Parathyroid adenoma (tissue), 2 donors: ENCODE data around the gene MRPL11.
"Not testable (repeated sequence)": the region's sequence is repeated elsewhere in the genome, so short reads cannot be mapped to it uniquely, and the experiment has no call there.

Experiments
- H2AFZ ChIP-seq: fragments of 300-600 bp; sonication (generic); one replicate; pipeline ENCODE4 v1.7.0; 2017; ENCODE audit warnings: antibody characterized with exemption, mild to moderate bottlenecking
- H3K27ac ChIP-seq: fragments of 300-600 bp; sonication (generic); one replicate; pipeline ENCODE4 v1.7.0; 2017
- H3K27me3 ChIP-seq: fragments of 300-600 bp; sonication (generic); one replicate; pipeline ENCODE4 v1.7.0; 2017; ENCODE audit warnings: low read length; ENCODE audit not compliant: control insufficient read depth, insufficient read depth
- H3K36me3 ChIP-seq: fragments of 300-600 bp; sonication (generic); one replicate; pipeline ENCODE4 v1.7.0; 2017; ENCODE audit warnings: low read length; ENCODE audit not compliant: control insufficient read depth, insufficient read depth
- H3K4me1 ChIP-seq: fragments of 300-600 bp; sonication (generic); one replicate; pipeline ENCODE4 v1.7.0; 2017; ENCODE audit warnings: control low read depth
- H3K4me2 ChIP-seq: fragments of 300-600 bp; sonication (generic); one replicate; pipeline ENCODE4 v1.7.0; 2017; ENCODE audit warnings: low read length
- H3K4me3 ChIP-seq: fragments of 300-600 bp; sonication (generic); one replicate; pipeline ENCODE4 v1.7.0; 2017; ENCODE audit warnings: low read depth, low read length
- H3K79me2 ChIP-seq: fragments of 300-600 bp; sonication (generic); one replicate; pipeline ENCODE4 v1.7.0; 2017; ENCODE audit warnings: control low read depth
- H3K9ac ChIP-seq: fragments of 300-600 bp; sonication (generic); one replicate; pipeline ENCODE4 v1.7.0; 2017; ENCODE audit warnings: mild to moderate bottlenecking
- H3K9me3 ChIP-seq: fragments of 300-600 bp; sonication (generic); one replicate; pipeline ENCODE4 v1.7.0; 2017; ENCODE audit warnings: low read length; ENCODE audit not compliant: control insufficient read depth
- TF ChIP-seq, protein P1 (sequence below): fragments of 300-600 bp; sonication (generic); IDR thresholded peaks from one replicate; pipeline ENCODE4 v1.7.0; 2017; ENCODE audit warnings: antibody characterized with exemption, mild to moderate bottlenecking
- donor health status: primary hyperparathyroidism.

The MRPL11 gene

GRCh38 chr11:66443602-66444001, 5.0 kb upstream of the MRPL11 start:
- no peak overlapping the region for H3K9ac ChIP-seq
- no peak overlapping the region for H2AFZ ChIP-seq
- H3K27ac ChIP-seq, result no peak overlapping the region
- H3K27me3 ChIP-seq, result no peaks in the 10 kb centered on the region
- H3K4me2 ChIP-seq, result no peak overlapping the region
- H3K79me2 ChIP-seq, result no peaks in the 10 kb centered on the region
- no peaks in the 10 kb centered on the region for H3K9me3 ChIP-seq
- no peaks in the 10 kb centered on the region for H3K36me3 ChIP-seq
- H3K4me3 ChIP-seq, result no peak overlapping the region
- TF ChIP-seq, protein P1, sequence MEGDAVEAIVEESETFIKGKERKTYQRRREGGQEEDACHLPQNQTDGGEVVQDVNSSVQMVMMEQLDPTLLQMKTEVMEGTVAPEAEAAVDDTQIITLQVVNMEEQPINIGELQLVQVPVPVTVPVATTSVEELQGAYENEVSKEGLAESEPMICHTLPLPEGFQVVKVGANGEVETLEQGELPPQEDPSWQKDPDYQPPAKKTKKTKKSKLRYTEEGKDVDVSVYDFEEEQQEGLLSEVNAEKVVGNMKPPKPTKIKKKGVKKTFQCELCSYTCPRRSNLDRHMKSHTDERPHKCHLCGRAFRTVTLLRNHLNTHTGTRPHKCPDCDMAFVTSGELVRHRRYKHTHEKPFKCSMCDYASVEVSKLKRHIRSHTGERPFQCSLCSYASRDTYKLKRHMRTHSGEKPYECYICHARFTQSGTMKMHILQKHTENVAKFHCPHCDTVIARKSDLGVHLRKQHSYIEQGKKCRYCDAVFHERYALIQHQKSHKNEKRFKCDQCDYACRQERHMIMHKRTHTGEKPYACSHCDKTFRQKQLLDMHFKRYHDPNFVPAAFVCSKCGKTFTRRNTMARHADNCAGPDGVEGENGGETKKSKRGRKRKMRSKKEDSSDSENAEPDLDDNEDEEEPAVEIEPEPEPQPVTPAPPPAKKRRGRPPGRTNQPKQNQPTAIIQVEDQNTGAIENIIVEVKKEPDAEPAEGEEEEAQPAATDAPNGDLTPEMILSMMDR, result no peak
- no peaks in the 10 kb centered on the region for H3K4me1 ChIP-seq

- H3K27me3 ChIP-seq, H3K36me3 ChIP-seq, H3K4me2 ChIP-seq, H2AFZ ChIP-seq, H3K79me2 ChIP-seq, H3K4me1 ChIP-seq, H3K9me3 ChIP-seq, H3K9ac ChIP-seq, H3K4me3 ChIP-seq, H3K27ac ChIP-seq: not testable (repeated sequence)
Observed at GRCh38 chr11:66440940-66441282, 2.3 kb upstream of the MRPL11 start.

DNA sequence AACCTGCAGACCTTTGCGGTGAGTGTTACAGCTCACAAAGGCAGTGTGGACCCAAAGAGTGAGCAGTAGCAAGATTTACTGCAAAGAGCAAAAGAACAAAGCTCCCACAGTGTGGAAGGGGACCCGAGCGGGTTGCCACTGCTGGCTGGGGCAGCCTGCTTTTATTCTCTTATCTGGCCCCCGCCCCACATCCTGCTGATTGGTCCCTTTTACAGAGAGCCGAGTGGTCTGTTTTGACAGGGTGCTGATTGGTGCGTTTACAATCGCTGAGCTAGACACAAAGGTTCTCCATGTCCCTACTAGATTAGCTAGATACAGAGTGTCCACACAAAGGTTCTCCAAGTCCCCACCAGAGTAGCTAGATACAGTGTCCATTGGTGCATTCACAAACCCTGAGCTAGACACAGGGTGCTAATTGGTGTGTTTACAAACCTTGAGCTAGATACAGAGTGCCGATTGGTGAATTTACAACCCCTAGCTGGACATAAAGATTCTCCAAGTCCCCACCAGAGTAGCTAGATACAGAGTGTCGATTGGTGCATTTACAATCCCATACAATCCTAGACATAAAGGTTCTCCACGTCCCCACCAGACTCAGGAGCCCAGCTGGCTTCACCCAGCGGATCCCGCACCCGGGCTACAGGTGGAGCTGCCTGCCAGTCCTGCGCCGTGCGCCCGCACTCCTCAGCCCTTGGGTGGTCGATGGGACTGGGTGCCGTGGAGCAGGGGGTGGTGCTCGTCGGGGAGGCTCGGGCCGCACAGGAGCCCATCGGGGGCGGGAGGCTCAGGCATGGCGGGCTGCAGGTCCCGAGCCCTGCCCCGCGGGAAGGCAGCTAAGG, 1.7 kb upstream of the MRPL11 start:
- not testable (repeated sequence) for H3K9me3 ChIP-seq, H3K79me2 ChIP-seq, H3K36me3 ChIP-seq, H3K9ac ChIP-seq, H3K27me3 ChIP-seq, H3K4me3 ChIP-seq, H3K27ac ChIP-seq, H2AFZ ChIP-seq, H3K4me2 ChIP-seq, H3K4me1 ChIP-seq

GRCh38 chr11:66437979-66438503, 607 bp downstream of the MRPL11 start:
- no peaks in the 10 kb centered on the region for H3K9me3 ChIP-seq
- H3K4me2 ChIP-seq, result peak overlapping the region; percentile 71
- H3K27ac ChIP-seq, result peak overlapping the region; percentile 96
- no peaks in the 10 kb centered on the region for H3K79me2 ChIP-seq
- H3K4me1 ChIP-seq, result no peaks in the 10 kb centered on the region
- TF ChIP-seq, protein P1, result no peak
- H3K36me3 ChIP-seq, result no peaks in the 10 kb centered on the region
- H3K27me3 ChIP-seq, result no peaks in the 10 kb centered on the region
- peak overlapping the region; percentile 71 for H3K4me3 ChIP-seq
- peak overlapping the region; percentile 85 for H2AFZ ChIP-seq
- no peak overlapping the region for H3K9ac ChIP-seq

GRCh38 chr11:66432597-66432996, 6.1 kb downstream of the MRPL11 start:
- TF ChIP-seq, protein P1, result no peak
- H3K4me2 ChIP-seq, result no peak overlapping the region
- no peaks in the 10 kb centered on the region for H3K79me2 ChIP-seq
- H3K4me1 ChIP-seq, result no peaks in the 10 kb centered on the region
- H3K36me3 ChIP-seq, result no peaks in the 10 kb centered on the region
- no peaks in the 10 kb centered on the region for H3K9me3 ChIP-seq
- no peak overlapping the region for H3K4me3 ChIP-seq
- H3K27me3 ChIP-seq, result no peaks in the 10 kb centered on the region
- H2AFZ ChIP-seq, result no peak overlapping the region
- H3K27ac ChIP-seq, result no peak overlapping the region
- no peak overlapping the region for H3K9ac ChIP-seq

- H3K9me3 ChIP-seq, H3K27me3 ChIP-seq, H3K4me3 ChIP-seq, H3K9ac ChIP-seq, H3K27ac ChIP-seq, H3K4me1 ChIP-seq, H3K36me3 ChIP-seq, H3K79me2 ChIP-seq, H3K4me2 ChIP-seq, H2AFZ ChIP-seq: not testable (repeated sequence)
Observed at GRCh38 chr11:66431871-66432329, 6.7 kb downstream of the MRPL11 start.

GRCh38 chr11:66431287-66431686, 7.4 kb downstream of the MRPL11 start:
- not testable (repeated sequence) for H3K9me3 ChIP-seq, H3K4me2 ChIP-seq, H3K27me3 ChIP-seq, H2AFZ ChIP-seq, H3K27ac ChIP-seq, H3K4me3 ChIP-seq, H3K4me1 ChIP-seq, H3K36me3 ChIP-seq, H3K79me2 ChIP-seq, H3K9ac ChIP-seq
